GM04503 (cell line): ENCODE measurements around the gene ANO9.
"Not testable (repeated sequence)": the region's sequence is repeated elsewhere in the genome, so short reads cannot be mapped to it uniquely, and the experiment has no call there.

Source experiments
- DNase-seq: peaks from one replicate; pipeline ENCODE4 v3.0.0-alpha.2; 2012; ENCODE audit warnings: low read depth

The ANO9 gene

GRCh38 chr11:415640-416041, 26.2 kb downstream of the ANO9 start:
- DNase-seq: no peak

- no peak for DNase-seq
Measured at GRCh38 chr11:414318-414857, 27.4 kb downstream of the ANO9 start.

GRCh38 chr11:413120-414081, 28.4 kb downstream of the ANO9 start:
- no peak for DNase-seq

- no peak for DNase-seq
Measured at GRCh38 chr11:412641-413119, 29.1 kb downstream of the ANO9 start.

- DNase-seq: not testable (repeated sequence)
Measured at GRCh38 chr11:411520-411919, 30.3 kb downstream of the ANO9 start.

GRCh38 chr11:410711-411110, 31.1 kb downstream of the ANO9 start:
- not testable (repeated sequence) for DNase-seq

- no peak for DNase-seq
Measured at GRCh38 chr11:409600-410483, 32.0 kb downstream of the ANO9 start.

- DNase-seq: no peak
Measured at GRCh38 chr11:409008-409599, 32.7 kb downstream of the ANO9 start.

GRCh38 chr11:408154-409007, 33.4 kb downstream of the ANO9 start:
- no peak for DNase-seq

GRCh38 chr11:407651-408123, 34.1 kb downstream of the ANO9 start:
- DNase-seq: no peak

GRCh38 chr11:406796-407650, 34.8 kb downstream of the ANO9 start:
- DNase-seq: peak; percentile 15

- no peak for DNase-seq
Measured at GRCh38 chr11:405954-406795, 35.6 kb downstream of the ANO9 start.

GRCh38 chr11:405323-405953, 36.4 kb downstream of the ANO9 start:
- no peak for DNase-seq

GRCh38 chr11:404551-405264, 37.1 kb downstream of the ANO9 start:
- DNase-seq: no peak

- no peak for DNase-seq
Measured at GRCh38 chr11:403761-404431, 37.9 kb downstream of the ANO9 start.

GRCh38 chr11:403021-403760, 38.6 kb downstream of the ANO9 start:
- DNase-seq: no peak
